B cell (primary cell): Measurements from ENCODE around the gene NTRK3. TPM values are rescaled to one million over a fixed set of nuclear protein-coding genes. Genes with fewer than 3 reads are reported as not detected.

Experiments used
- ATAC-seq: fragments of 200-7000 bp; cut with Tn5 transposase; one replicate; pipeline ENCODE4 v1.10.0; 2021; ENCODE audit warnings: low read depth, mild to moderate bottlenecking, moderate number of reproducible peaks, moderate library complexity
- CTCF ChIA-PET: fragments of 350-600 bp; sonication (Branson Sonifier 250); formaldehyde crosslinking; loops from one replicate; lab custom pipeline; 2021; ENCODE audit warnings: antibody characterized with exemption, inconsistent platforms; lab: Charles Lee
- POLR2A ChIA-PET: fragments of 350-600 bp; sonication (Branson Sonifier 250); formaldehyde crosslinking; loops from one replicate; lab custom pipeline; 2021; ENCODE audit warnings: antibody characterized with exemption; lab: Charles Lee
- DNase-seq: peaks from one replicate; pipeline ENCODE4 v3.0.0; 2013
- H2AFZ ChIP-seq: 2 replicates; pipeline ENCODE4 v1.6.1; 2012; ENCODE audit warnings: mild to moderate bottlenecking, low read depth, low read length; ENCODE audit not compliant: insufficient read depth, poor library complexity, severe bottlenecking
- H3K27ac ChIP-seq, 2 donors: 1 replicate in 1 of 2; 2 replicates in 1 of 2; pipeline ENCODE4 v1.5.1; 2012 to 2013; ENCODE audit warnings: low read length in 2 of 2, mild to moderate bottlenecking in 2 of 2, moderate library complexity in 1 of 2
- H3K27me3 ChIP-seq, 4 experiments: fragments of 200-600 bp in 1 of 4; sonication (generic) in 1 of 4; replicated peaks in 1 of 4; 1 replicate in 2 of 4; 2 replicates in 2 of 4; pipeline versions ENCODE4 v1.6.1 to v1.7.0; 2013 to 2016; ENCODE audit warnings: low read length in 3 of 4, mild to moderate bottlenecking in 2 of 4, mixed read lengths in 1 of 4, moderate library complexity in 1 of 4; ENCODE audit not compliant: insufficient read depth in 4 of 4, control insufficient read depth in 3 of 4; ENCODE audit errors: control extremely low read depth in 1 of 4
- H3K36me3 ChIP-seq, 2 experiments: replicated peaks in 1 of 2; 1 replicate in 1 of 2; 2 replicates in 1 of 2; pipeline versions ENCODE4 v1.6.1 to v1.7.1; 2013; ENCODE audit warnings: low read length in 1 of 2; ENCODE audit not compliant: insufficient read depth in 2 of 2, control insufficient read depth in 1 of 2; ENCODE audit errors: control extremely low read depth in 1 of 2, extremely low read depth in 1 of 2
- H3K4me1 ChIP-seq, 2 donors: fragments of 200-600 bp in 1 of 2; sonication (generic) in 1 of 2; 1 replicate in 1 of 2; 2 replicates in 1 of 2; pipeline versions ENCODE4 v1.5.1 to v1.6.1; 2013 to 2017; ENCODE audit warnings: low read length in 2 of 2; ENCODE audit not compliant: control insufficient read depth in 2 of 2, insufficient read depth in 2 of 2
- H3K4me2 ChIP-seq: replicated peaks from 2 replicates; pipeline ENCODE3; 2012; ENCODE audit warnings: mild to moderate bottlenecking, low read depth, low read length; ENCODE audit not compliant: poor library complexity, severe bottlenecking
- H3K4me3 ChIP-seq, 5 experiments: fragments of 200-600 bp in 1 of 5; sonication (generic) in 1 of 5; 1 replicate in 3 of 5; 2 replicates in 2 of 5; pipeline versions ENCODE4 v1.5.1 to v1.7.0; 2011 to 2016; ENCODE audit warnings: low read length in 4 of 5, mild to moderate bottlenecking in 4 of 5, low read depth in 2 of 5, control low read depth in 1 of 5, moderate library complexity in 1 of 5; ENCODE audit not compliant: insufficient read depth in 1 of 5; ENCODE audit errors: control extremely low read depth in 1 of 5, extremely low read depth in 1 of 5
- H3K79me2 ChIP-seq: fragments of 200-600 bp; sonication (generic); one replicate; pipeline ENCODE4 v1.6.0; 2016; ENCODE audit warnings: low read length; ENCODE audit not compliant: control insufficient read depth, insufficient read depth
- H3K9ac ChIP-seq: fragments of 200-600 bp; sonication (generic); 2 replicates; pipeline ENCODE4 v1.6.1; 2017; ENCODE audit warnings: mild to moderate bottlenecking, low read length, moderate library complexity
- H3K9me3 ChIP-seq, 3 donors: one replicate each; pipeline versions ENCODE4 v1.6.1 to v1.7.1; 2013; ENCODE audit warnings: low read length in 2 of 3; ENCODE audit not compliant: control insufficient read depth in 2 of 3, insufficient read depth in 1 of 3; ENCODE audit errors: control extremely low read depth in 1 of 3
- H4K20me1 ChIP-seq: 2 replicates; pipeline ENCODE4 v1.6.0; 2012; ENCODE audit warnings: mild to moderate bottlenecking, low read length; ENCODE audit not compliant: insufficient read depth, control insufficient read depth, poor library complexity, severe bottlenecking
- H3K27ac Mint-ChIP-seq: one replicate; pipeline ENCODE4 v1.8.0; 2021; ENCODE audit warnings: mixed read lengths
- H3K27me3 Mint-ChIP-seq: one replicate; pipeline ENCODE4 v1.8.0; 2021; ENCODE audit warnings: mixed read lengths
- H3K4me1 Mint-ChIP-seq: one replicate; pipeline ENCODE4 v1.8.0; 2021; ENCODE audit warnings: mixed read lengths
- H3K4me3 Mint-ChIP-seq: one replicate; pipeline ENCODE4 v1.8.0; 2021; ENCODE audit warnings: mixed read lengths
- H3K9me3 Mint-ChIP-seq: one replicate; pipeline ENCODE4 v1.8.0; 2022; ENCODE audit warnings: mixed read lengths; ENCODE audit not compliant: insufficient read depth
- EZH2 ChIP-seq: IDR thresholded peaks from 2 replicates; pipeline ENCODE4 v1.6.1; 2012; ENCODE audit warnings: borderline replicate concordance, low read depth, mild to moderate bottlenecking, moderate library complexity, low read length; ENCODE audit not compliant: insufficient read depth, poor library complexity, severe bottlenecking
- WGBS: methylation state at CpG from one replicate; pipeline ENCODE4 v1.1.5; 2013; ENCODE audit warnings: missing lambda C conversion rate; ENCODE audit not compliant: insufficient coverage; 5-methylcytosine and 5-hydroxymethylcytosine counted together
- intact Hi-C: fragments of 100-400 bp; cut with micrococcal nuclease; formaldehyde crosslinking; loops from one replicate; pipeline ENCODE4 v1.10.0; 2022
- polyA plus RNA-seq: library from polyadenylated mRNA; depleted of rRNA; stranded (reverse); fragments of >200 nt; gene quantifications from 2 replicates; pipeline ENCODE4 v1.2.3, GENCODE V29; 2012
- total RNA-seq, 2 donors: library from RNA; stranded (reverse); fragments of 120-200 nt in 1 of 2; gene quantifications; 1 replicate in 1 of 2; 2 replicates in 1 of 2; pipeline versions ENCODE4 v1.2.3 to v1.2.4, GENCODE V29; 2013 to 2022
- TF ChIP-seq, protein P1 (sequence below): fragments of 200-600 bp; IDR thresholded peaks from one replicate; pipeline ENCODE4 v1.8.0; 2022; ENCODE audit warnings: antibody characterized with exemption, mild to moderate bottlenecking

The NTRK3 gene
- total and polyA plus RNA-seq, 2 donors (not counting 1 experiment from before 2014, with no cell fraction given) = not detected

DNA sequence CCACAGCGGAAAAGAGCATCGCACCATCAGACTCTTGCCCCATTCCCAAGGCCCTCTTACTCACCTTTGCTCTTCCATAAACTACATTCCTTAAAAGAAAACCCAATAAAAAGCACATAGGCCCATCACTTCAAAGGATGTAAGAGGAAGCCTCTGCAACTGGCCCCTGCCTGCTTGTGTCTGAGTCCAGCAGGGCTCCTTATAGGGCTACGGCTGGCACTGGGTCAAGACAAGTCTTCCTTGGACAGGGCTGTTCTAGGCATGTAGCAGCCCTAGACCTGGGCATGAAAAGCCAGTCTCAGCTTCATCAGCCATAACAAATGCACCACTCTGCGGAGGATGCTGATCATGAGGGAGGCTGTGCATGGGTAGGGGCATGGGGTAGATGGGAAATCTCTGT is 218.3 kb downstream of the NTRK3 start:
- H3K36me3 ChIP-seq = no peaks in the 10 kb centered on the region
- no peak overlapping the region for H3K27ac Mint-ChIP-seq

DNA sequence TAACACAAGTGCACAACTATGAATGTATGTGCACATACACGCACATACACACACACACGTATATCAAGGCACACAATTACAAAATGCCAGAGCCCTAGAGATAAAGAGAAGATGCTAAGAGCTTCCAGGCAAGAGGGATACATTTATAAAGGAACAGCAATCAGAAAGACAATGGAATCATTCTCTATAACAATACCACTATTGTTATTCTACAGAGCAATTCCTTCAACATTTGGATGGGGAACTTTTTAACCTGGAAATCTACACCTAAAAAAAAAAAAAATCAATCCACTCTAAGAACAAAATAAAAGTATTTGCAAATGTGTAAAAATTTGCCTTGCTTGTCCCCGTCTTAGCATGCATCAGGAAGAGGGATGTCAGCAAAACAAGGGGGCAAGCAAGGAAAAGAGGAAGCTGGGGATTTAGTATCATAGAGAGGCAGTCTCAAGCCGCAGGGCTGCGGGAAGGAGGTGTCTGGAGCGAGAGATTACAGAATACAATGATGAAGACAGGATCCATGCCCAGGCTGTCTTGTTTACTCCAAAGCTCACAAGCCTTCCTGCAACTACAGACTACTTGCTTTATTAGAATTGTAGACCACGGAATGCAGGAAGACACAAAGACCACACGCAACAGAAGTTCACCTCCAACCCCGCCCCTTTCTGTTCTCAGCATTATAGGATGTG is 220.2 kb downstream of the NTRK3 start:
- no peaks in the 10 kb centered on the region for H3K4me1 ChIP-seq
- no peak overlapping the region for H3K27ac ChIP-seq
- no peaks in the 10 kb centered on the region for H3K79me2 ChIP-seq
- Mint-ChIP-seq H3K27ac (no peak overlapping the region), H3K9me3 (no peaks in the 10 kb centered on the region), H3K4me3 (no peak overlapping the region), H3K4me1 (no peaks in the 10 kb centered on the region), H3K27me3 (peaks cover 8% of the 10 kb centered on the region)
- WGBS = 13% methylated on average over 5 of the region's 9 CpGs
- peaks cover 0 to 2% (median 0%) of the 10 kb centered on the region in 3 donors for H3K9me3 ChIP-seq
- intact Hi-C loops = no loop called here
- H3K4me2 ChIP-seq = no peak overlapping the region
- ATAC-seq (no peak), DNase-seq (no peak)
- no peak for TF ChIP-seq EZH2
- TF ChIP-seq, protein P1, sequence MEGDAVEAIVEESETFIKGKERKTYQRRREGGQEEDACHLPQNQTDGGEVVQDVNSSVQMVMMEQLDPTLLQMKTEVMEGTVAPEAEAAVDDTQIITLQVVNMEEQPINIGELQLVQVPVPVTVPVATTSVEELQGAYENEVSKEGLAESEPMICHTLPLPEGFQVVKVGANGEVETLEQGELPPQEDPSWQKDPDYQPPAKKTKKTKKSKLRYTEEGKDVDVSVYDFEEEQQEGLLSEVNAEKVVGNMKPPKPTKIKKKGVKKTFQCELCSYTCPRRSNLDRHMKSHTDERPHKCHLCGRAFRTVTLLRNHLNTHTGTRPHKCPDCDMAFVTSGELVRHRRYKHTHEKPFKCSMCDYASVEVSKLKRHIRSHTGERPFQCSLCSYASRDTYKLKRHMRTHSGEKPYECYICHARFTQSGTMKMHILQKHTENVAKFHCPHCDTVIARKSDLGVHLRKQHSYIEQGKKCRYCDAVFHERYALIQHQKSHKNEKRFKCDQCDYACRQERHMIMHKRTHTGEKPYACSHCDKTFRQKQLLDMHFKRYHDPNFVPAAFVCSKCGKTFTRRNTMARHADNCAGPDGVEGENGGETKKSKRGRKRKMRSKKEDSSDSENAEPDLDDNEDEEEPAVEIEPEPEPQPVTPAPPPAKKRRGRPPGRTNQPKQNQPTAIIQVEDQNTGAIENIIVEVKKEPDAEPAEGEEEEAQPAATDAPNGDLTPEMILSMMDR = no peak
- H2AFZ ChIP-seq = peak overlapping the region; percentile 19
- H4K20me1 ChIP-seq = no peaks in the 10 kb centered on the region
- ChIA-PET CTCF (no interaction called here), POLR2A (no interaction called here)
- no peaks in the 10 kb centered on the region for H3K27me3 ChIP-seq
- no peak overlapping the region for H3K9ac ChIP-seq
- no peaks in the 10 kb centered on the region for H3K36me3 ChIP-seq
- H3K4me3 ChIP-seq = no peak overlapping the region

More for the DNA sequence above, 218.3 kb downstream of the NTRK3 start:
- Mint-ChIP-seq H3K4me3 (no peak overlapping the region), H3K9me3 (no peaks in the 10 kb centered on the region), H3K27me3 (peaks cover 8% of the 10 kb centered on the region), H3K4me1 (no peaks in the 10 kb centered on the region)
- Histone ChIP-seq H3K4me2 (no peak overlapping the region), H3K27ac (no peak overlapping the region), H3K4me3 (no peak overlapping the region), H3K27me3 (no peaks in the 10 kb centered on the region), H3K4me1 (no peaks in the 10 kb centered on the region), H3K79me2 (no peaks in the 10 kb centered on the region), H3K9me3 (no peaks in the 10 kb centered on the region), H2AFZ (no peak overlapping the region), H3K9ac (no peak overlapping the region), H4K20me1 (no peaks in the 10 kb centered on the region)
- ChIA-PET CTCF (no interaction called here), POLR2A (no interaction called here)
- no peak for TF ChIP-seq EZH2
- TF ChIP-seq, protein P1 = no peak
- 78% methylated on average over 3 of the region's 4 CpGs for WGBS
- ATAC-seq (no peak), DNase-seq (no peak)
- intact Hi-C loops = no loop called here
